ENCODE measurements around the gene HOOK1.

GRCh38 chr1:59880735-59881134, 66.0 kb downstream of the HOOK1 start:
- TF ChIP-seq CTCF (IDR thresholded peaks at IDR 0.05) (no peak), POLR2AphosphoS5 (IDR thresholded peaks at IDR 0.05) (no peak), EP300 (IDR thresholded peaks at IDR 0.05) (no peak)

Data from gastroesophageal sphincter (tissue), 3 donors.